SK-N-SH treated with all-trans-retinoic acid at 6 μM for 48 hours (cell line): ENCODE measurements around the gene GGA3.

Source experiments
- BACH2 ChIP-seq: fragments of 250-450 bp; sonication (Bioruptor Pico); IDR thresholded peaks from 2 replicates; pipeline ENCODE4 v1.9.0; 2021; ENCODE audit warnings: mild to moderate bottlenecking, borderline replicate concordance
- GLIS3 ChIP-seq: fragments of 250-450 bp; sonication (Bioruptor Pico); IDR thresholded peaks from 2 replicates; pipeline ENCODE4 v1.5.0; 2020; ENCODE audit warnings: mild to moderate bottlenecking, moderate library complexity
- OSR1 ChIP-seq: fragments of 250-450 bp; sonication (Bioruptor Pico); IDR thresholded peaks from 2 replicates; pipeline ENCODE4 v1.8.0; 2022; ENCODE audit warnings: moderate library complexity, mild to moderate bottlenecking, inconsistent platforms
- PATZ1 ChIP-seq: fragments of 250-450 bp; sonication (Bioruptor Pico); IDR thresholded peaks from 2 replicates; pipeline ENCODE4 v1.8.0; 2020; ENCODE audit warnings: mild to moderate bottlenecking, moderate library complexity, borderline replicate concordance
- PPARA ChIP-seq: fragments of 250-450 bp; sonication (Bioruptor Pico); IDR thresholded peaks from 2 replicates; pipeline ENCODE4 v1.5.0; 2020; ENCODE audit warnings: mild to moderate bottlenecking, borderline replicate concordance
- SNAI2 ChIP-seq: fragments of 250-450 bp; sonication (Bioruptor Pico); IDR thresholded peaks from 2 replicates; pipeline ENCODE4 v1.5.0; 2020; ENCODE audit warnings: mild to moderate bottlenecking, moderate library complexity
- TSHZ2 ChIP-seq: fragments of 250-450 bp; sonication (Bioruptor Pico); IDR thresholded peaks from 2 replicates; pipeline ENCODE4 v1.5.0; 2020; ENCODE audit warnings: mild to moderate bottlenecking, moderate library complexity
- ZC3H10 ChIP-seq: fragments of 250-450 bp; sonication (Bioruptor Pico); IDR thresholded peaks from 2 replicates; pipeline ENCODE4 v1.5.1; 2021; ENCODE audit warnings: mild to moderate bottlenecking, moderate library complexity
- ZFP3 ChIP-seq: fragments of 250-450 bp; sonication (Bioruptor Pico); IDR thresholded peaks from 2 replicates; pipeline ENCODE4 v1.5.0; 2020; ENCODE audit warnings: mild to moderate bottlenecking, moderate library complexity
- ZFP30 ChIP-seq: fragments of 450-650 bp; formaldehyde crosslinking; IDR thresholded peaks from 2 replicates; pipeline ENCODE4 v1.5.0; 2022; ENCODE audit warnings: mild to moderate bottlenecking, moderate library complexity
- TF ChIP-seq, protein P1 (sequence below): fragments of 250-450 bp; sonication (Bioruptor Pico); IDR thresholded peaks from 2 replicates; pipeline ENCODE4 v1.8.0; 2021; ENCODE audit warnings: low read depth, mild to moderate bottlenecking, moderate library complexity, borderline replicate concordance

DNA sequence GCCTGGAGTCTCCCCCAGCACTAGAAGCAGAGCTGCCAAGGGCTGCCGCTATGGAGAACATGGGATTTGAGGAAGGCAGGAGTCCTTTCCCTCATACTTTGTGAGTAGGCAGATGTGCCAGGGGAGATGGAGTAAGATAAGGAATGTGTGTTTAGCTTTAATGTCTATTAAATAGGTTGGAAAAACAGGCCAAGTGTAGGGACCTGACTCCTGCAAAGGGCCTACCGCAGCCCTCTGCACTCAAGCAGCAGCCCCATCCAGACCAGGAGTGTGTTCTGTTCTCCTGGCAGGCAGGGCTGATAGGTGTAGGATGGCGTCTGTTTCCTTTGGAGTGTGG, 11.4 kb upstream of the GGA3 start:
- TF ChIP-seq PATZ1 (CRISPR knock-in tag) (no peak), ZC3H10 (no peak), ZFP3 (no peak), BACH2 (no peak), ZFP30 (no peak), SNAI2 (CRISPR knock-in tag) (no peak), OSR1 (CRISPR knock-in tag) (no peak), GLIS3 (no peak), PPARA (CRISPR knock-in tag) (no peak), TSHZ2 (CRISPR knock-in tag) (no peak)
- TF ChIP-seq, protein P1, sequence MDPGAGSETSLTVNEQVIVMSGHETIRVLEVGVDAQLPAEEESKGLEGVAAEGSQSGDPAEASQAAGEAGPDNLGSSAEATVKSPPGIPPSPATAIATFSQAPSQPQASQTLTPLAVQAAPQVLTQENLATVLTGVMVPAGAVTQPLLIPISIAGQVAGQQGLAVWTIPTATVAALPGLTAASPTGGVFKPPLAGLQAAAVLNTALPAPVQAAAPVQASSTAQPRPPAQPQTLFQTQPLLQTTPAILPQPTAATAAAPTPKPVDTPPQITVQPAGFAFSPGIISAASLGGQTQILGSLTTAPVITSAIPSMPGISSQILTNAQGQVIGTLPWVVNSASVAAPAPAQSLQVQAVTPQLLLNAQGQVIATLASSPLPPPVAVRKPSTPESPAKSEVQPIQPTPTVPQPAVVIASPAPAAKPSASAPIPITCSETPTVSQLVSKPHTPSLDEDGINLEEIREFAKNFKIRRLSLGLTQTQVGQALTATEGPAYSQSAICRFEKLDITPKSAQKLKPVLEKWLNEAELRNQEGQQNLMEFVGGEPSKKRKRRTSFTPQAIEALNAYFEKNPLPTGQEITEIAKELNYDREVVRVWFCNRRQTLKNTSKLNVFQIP (CRISPR knock-in tag) = no peak
